Pancreas (tissue), 10 donors: Measurements from ENCODE around the gene KRT36. TPM values are rescaled to one million over a fixed set of nuclear protein-coding genes. Genes with fewer than 3 reads are reported as not detected.
A peak's percentile ranks its signal among the peaks of the same experiment; 100 is the strongest.

Experiments used
- ATAC-seq, 4 donors: fragments of 200-7000 bp; cut with Tn5 transposase; one replicate each; pipeline versions ENCODE4 v1.8.0 to v1.9.1; 2020; ENCODE audit warnings: mild to moderate bottlenecking in 4 of 4, moderate library complexity in 4 of 4
- DNase-seq, 6 donors: peaks; one replicate each; pipeline ENCODE4 v3.0.0-alpha.2; 2020
- FAIRE-seq: peaks from 2 replicates; lab custom pipeline; 2012; peaks lifted over from hg19 to GRCh38; lab: Jason Lieb, UNC
- H3K27ac ChIP-seq, 4 donors: fragments of 200-600 bp; sonication (generic); 1 replicate in 3 of 4; 2 replicates in 1 of 4; pipeline versions ENCODE4 v1.5.0 to v1.8.0; 2020
- H3K27me3 ChIP-seq, 4 donors: fragments of 200-600 bp; one replicate each; pipeline ENCODE4 v1.8.0; 2021
- H3K36me3 ChIP-seq, 3 donors: fragments of 200-600 bp; sonication (generic) in 1 of 3; one replicate each; pipeline versions ENCODE4 v1.5.0 to v1.8.0; 2020 to 2021
- H3K4me1 ChIP-seq, 3 donors: fragments of 200-600 bp; one replicate each; pipeline ENCODE4 v1.8.0; 2021
- H3K4me3 ChIP-seq, 4 donors: fragments of 200-600 bp; sonication (generic) in 2 of 4; one replicate each; pipeline versions ENCODE4 v1.5.0 to v1.8.0; 2020 to 2021
- H3K9me3 ChIP-seq, 4 donors: fragments of 200-600 bp; one replicate each; pipeline ENCODE4 v1.8.0; 2021
- CTCF ChIP-seq, 4 donors: fragments of 200-600 bp; sonication (generic) in 3 of 4; IDR thresholded peaks; one replicate each; pipeline versions ENCODE4 v1.5.0 to v1.8.0; 2021; ENCODE audit warnings: antibody characterized with exemption in 4 of 4
- WGBS, 2 donors: extraction: QIAGEN DNeasy Blood & Tissue Kit; methylation state at CpG; one replicate each; pipeline ENCODE4 v1.1.7; 2013; 5-methylcytosine and 5-hydroxymethylcytosine counted together
- intact Hi-C, 3 donors: fragments of 100-400 bp; cut with DNase I; formaldehyde crosslinking; loops; one replicate each; pipeline versions ENCODE4 v1.11.1 to v1.14.2; 2022
- polyA plus RNA-seq, 2 donors: library from polyadenylated mRNA; stranded (reverse); fragments of 200-250 nt; gene quantifications; one replicate each; pipeline ENCODE4 v1.2.3, GENCODE V29; 2013
- total RNA-seq, 6 donors: library from RNA; stranded (reverse); fragmentation: NEBNext Ultra II Directional in 4 of 6; extraction: Animal tissue kit (Norgen Biotek cat#: 25700) in 4 of 6; gene quantifications; one replicate each; pipeline versions ENCODE4 v1.2.1 to v1.2.4, GENCODE V29; 2021 to 2023
- donor health status: healthy with polysubstance abuse.
- donor health status: DM: no; HTN: no; CAD: no; lungs with moderate emphysema.
- donor health status: DM: no; HTN: no; CAD: no.
- donor health status: control.
- donor health status: control.
- donor health status: Bipolar disorder and iron deficiency.
- donor health status: DM: yes; HTN: yes; CAD: no.
- donor health status: DM: no; HTN: no; CAD: no.
- donor health status: DM: no; HTN: no; CAD: no.
- donor health status: DM: yes; HTN: yes; CAD: no.

KRT36 gene
- total RNA-seq: not detected
- polyA plus RNA-seq: not detected

GRCh38 chr17:41489531-41489930 is at the start of gene KRT36:
KRT36 (minus strand) TSS chr17:41489910; CDS start chr17:41489864, 46 bp downstream.
- ATAC-seq: no peak
- TF ChIP-seq CTCF (IDR thresholded peaks at IDR 0.05): no peak
- intact Hi-C loops: no loop called here
- no peak for FAIRE-seq
- DNase-seq: peak in 1 of 6 donors; percentile 38
- H3K36me3 ChIP-seq: no peaks in the 10 kb centered on the region
- no peaks in the 10 kb centered on the region for H3K27me3 ChIP-seq
- H3K27ac ChIP-seq: no peak within 1 kb of the TSS
- 77 to 87% methylated on average over 12 of the region's 12 CpGs for WGBS, 2 donors
- H3K4me3 ChIP-seq: no peak within 1 kb of the TSS
- no peaks in the 10 kb centered on the region for H3K9me3 ChIP-seq
- no peaks in the 10 kb centered on the region for H3K4me1 ChIP-seq

- intact Hi-C loops: no loop called here
- no peak for DNase-seq
- no peaks in the 10 kb centered on the region for H3K27me3 ChIP-seq
- H3K36me3 ChIP-seq: no peaks in the 10 kb centered on the region
- H3K4me3 ChIP-seq: no peak overlapping the region
- no peaks in the 10 kb centered on the region for H3K4me1 ChIP-seq
- TF ChIP-seq CTCF (IDR thresholded peaks at IDR 0.05): no peak
- ATAC-seq: no peak
- no peak overlapping the region for H3K27ac ChIP-seq
- WGBS, 2 donors: 75 to 86% methylated on average over 5 of the region's 5 CpGs
- H3K9me3 ChIP-seq: no peaks in the 10 kb centered on the region
- FAIRE-seq: no peak
These were observed 49.4 kb upstream of the KRT36 start for GRCh38 chr17:41539071-41539492.

DNA sequence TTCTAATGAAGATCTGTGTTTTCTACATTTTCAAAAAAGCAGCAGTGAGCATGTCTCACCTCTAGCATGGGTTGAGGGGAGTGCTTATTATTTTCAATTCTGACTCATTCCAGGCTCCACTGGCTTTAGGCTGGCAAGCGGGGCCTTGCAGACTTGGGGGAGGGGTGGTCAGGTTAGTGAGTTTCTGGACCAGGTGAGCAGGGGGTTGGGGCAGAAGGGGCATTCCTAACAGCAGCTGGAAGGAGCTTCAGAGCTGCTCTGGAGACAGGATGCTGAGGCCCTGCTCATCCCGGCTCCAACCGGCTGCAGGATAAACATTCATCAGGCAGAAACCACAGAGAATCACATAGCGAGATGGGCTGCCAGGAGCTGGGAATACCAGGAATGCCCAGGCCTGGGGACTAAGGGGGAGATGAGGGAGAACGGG is 48.9 kb upstream of the KRT36 start:
- no peak for TF ChIP-seq CTCF (IDR thresholded peaks at IDR 0.05)
- Histone ChIP-seq H3K36me3 (no peaks in the 10 kb centered on the region), H3K9me3 (no peaks in the 10 kb centered on the region), H3K27ac (no peak overlapping the region), H3K4me3 (no peak overlapping the region), H3K4me1 (no peaks in the 10 kb centered on the region), H3K27me3 (no peaks in the 10 kb centered on the region)
- ATAC-seq (no peak), FAIRE-seq (no peak), DNase-seq (no peak)
- intact Hi-C loops: no loop called here
- WGBS, 2 donors: 75 to 78% methylated on average over 5 of the region's 5 CpGs

GRCh38 chr17:41537990-41538389 is 48.3 kb upstream of the KRT36 start:
- intact Hi-C loops: no loop called here
- FAIRE-seq (no peak), DNase-seq (no peak), ATAC-seq (no peak)
- Histone ChIP-seq H3K27me3 (no peaks in the 10 kb centered on the region), H3K4me1 (no peaks in the 10 kb centered on the region), H3K27ac (no peak overlapping the region), H3K4me3 (no peak overlapping the region), H3K9me3 (no peaks in the 10 kb centered on the region), H3K36me3 (no peaks in the 10 kb centered on the region)
- TF ChIP-seq CTCF (IDR thresholded peaks at IDR 0.05): no peak
- 84 to 91% methylated on average over 9 of the region's 9 CpGs for WGBS, 2 donors

GRCh38 chr17:41537614-41537954 is 47.9 kb upstream of the KRT36 start:
- no peak overlapping the region for H3K4me3 ChIP-seq

More at GRCh38 chr17:41537614-41537954, 47.9 kb upstream of the KRT36 start:
- FAIRE-seq (no peak), ATAC-seq (no peak), DNase-seq (no peak)
- intact Hi-C loops: no loop called here
- Histone ChIP-seq H3K9me3 (no peaks in the 10 kb centered on the region), H3K27me3 (no peaks in the 10 kb centered on the region), H3K27ac (no peak overlapping the region), H3K4me1 (no peaks in the 10 kb centered on the region), H3K36me3 (no peaks in the 10 kb centered on the region)
- 80 to 88% methylated on average over 7 of the region's 7 CpGs for WGBS, 2 donors
- no peak for TF ChIP-seq CTCF (IDR thresholded peaks at IDR 0.05)
